Parathyroid adenoma (tissue), 2 donors: Measurements from ENCODE around the gene GPER1.
A peak's percentile ranks its signal among the peaks of the same experiment; 100 is the strongest.

Experiments
- H2AFZ ChIP-seq: fragments of 300-600 bp; sonication (generic); one replicate; pipeline ENCODE4 v1.7.0; 2017; ENCODE audit warnings: antibody characterized with exemption, mild to moderate bottlenecking
- H3K27ac ChIP-seq: fragments of 300-600 bp; sonication (generic); one replicate; pipeline ENCODE4 v1.7.0; 2017
- H3K27me3 ChIP-seq: fragments of 300-600 bp; sonication (generic); one replicate; pipeline ENCODE4 v1.7.0; 2017; ENCODE audit warnings: low read length; ENCODE audit not compliant: control insufficient read depth, insufficient read depth
- H3K36me3 ChIP-seq: fragments of 300-600 bp; sonication (generic); one replicate; pipeline ENCODE4 v1.7.0; 2017; ENCODE audit warnings: low read length; ENCODE audit not compliant: control insufficient read depth, insufficient read depth
- H3K4me1 ChIP-seq: fragments of 300-600 bp; sonication (generic); one replicate; pipeline ENCODE4 v1.7.0; 2017; ENCODE audit warnings: control low read depth
- H3K4me2 ChIP-seq: fragments of 300-600 bp; sonication (generic); one replicate; pipeline ENCODE4 v1.7.0; 2017; ENCODE audit warnings: low read length
- H3K4me3 ChIP-seq: fragments of 300-600 bp; sonication (generic); one replicate; pipeline ENCODE4 v1.7.0; 2017; ENCODE audit warnings: low read depth, low read length
- H3K79me2 ChIP-seq: fragments of 300-600 bp; sonication (generic); one replicate; pipeline ENCODE4 v1.7.0; 2017; ENCODE audit warnings: control low read depth
- H3K9ac ChIP-seq: fragments of 300-600 bp; sonication (generic); one replicate; pipeline ENCODE4 v1.7.0; 2017; ENCODE audit warnings: mild to moderate bottlenecking
- H3K9me3 ChIP-seq: fragments of 300-600 bp; sonication (generic); one replicate; pipeline ENCODE4 v1.7.0; 2017; ENCODE audit warnings: low read length; ENCODE audit not compliant: control insufficient read depth
- CTCF ChIP-seq: fragments of 300-600 bp; sonication (generic); IDR thresholded peaks from one replicate; pipeline ENCODE4 v1.7.0; 2017; ENCODE audit warnings: antibody characterized with exemption, mild to moderate bottlenecking
- donor health status: primary hyperparathyroidism.

The GPER1 gene

DNA sequence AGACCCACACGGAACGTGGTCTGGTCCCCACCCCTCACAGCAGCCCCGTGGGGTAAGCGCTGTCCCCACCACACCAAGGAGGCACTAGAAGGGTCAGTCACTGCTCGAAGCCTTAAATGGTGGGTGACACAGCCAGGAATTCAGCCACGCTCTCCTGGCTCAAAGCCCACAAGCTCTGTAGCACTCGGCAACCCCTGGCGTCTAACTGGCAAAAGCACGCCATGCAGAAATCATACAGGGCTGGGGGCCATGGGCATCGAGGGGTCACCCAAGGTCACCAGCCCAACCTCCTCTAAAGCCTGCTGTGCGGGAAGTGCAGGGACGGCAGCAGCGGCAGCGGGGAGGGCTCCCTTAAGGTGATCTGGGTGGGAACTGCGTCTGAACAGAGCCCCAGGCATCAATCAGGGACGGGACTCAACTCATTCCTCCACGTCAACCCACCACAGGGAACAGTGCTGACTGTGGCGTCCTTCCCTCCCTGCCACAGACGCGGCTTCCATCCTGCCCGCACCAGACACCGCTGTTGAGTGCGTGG lies 7.8 kb downstream of the GPER1 start:
- H3K9me3 ChIP-seq, result no peaks in the 10 kb centered on the region
- H3K27me3 ChIP-seq, result no peaks in the 10 kb centered on the region
- no peak for TF ChIP-seq CTCF
- peaks cover 7% of the 10 kb centered on the region for H3K4me1 ChIP-seq
- no peak overlapping the region for H3K4me3 ChIP-seq
- peaks cover 47% of the 10 kb centered on the region for H3K79me2 ChIP-seq
- no peak overlapping the region for H2AFZ ChIP-seq
- H3K36me3 ChIP-seq, result no peaks in the 10 kb centered on the region
- peak overlapping the region; percentile 46 for H3K4me2 ChIP-seq
- no peak overlapping the region for H3K9ac ChIP-seq
- no peak overlapping the region for H3K27ac ChIP-seq

DNA sequence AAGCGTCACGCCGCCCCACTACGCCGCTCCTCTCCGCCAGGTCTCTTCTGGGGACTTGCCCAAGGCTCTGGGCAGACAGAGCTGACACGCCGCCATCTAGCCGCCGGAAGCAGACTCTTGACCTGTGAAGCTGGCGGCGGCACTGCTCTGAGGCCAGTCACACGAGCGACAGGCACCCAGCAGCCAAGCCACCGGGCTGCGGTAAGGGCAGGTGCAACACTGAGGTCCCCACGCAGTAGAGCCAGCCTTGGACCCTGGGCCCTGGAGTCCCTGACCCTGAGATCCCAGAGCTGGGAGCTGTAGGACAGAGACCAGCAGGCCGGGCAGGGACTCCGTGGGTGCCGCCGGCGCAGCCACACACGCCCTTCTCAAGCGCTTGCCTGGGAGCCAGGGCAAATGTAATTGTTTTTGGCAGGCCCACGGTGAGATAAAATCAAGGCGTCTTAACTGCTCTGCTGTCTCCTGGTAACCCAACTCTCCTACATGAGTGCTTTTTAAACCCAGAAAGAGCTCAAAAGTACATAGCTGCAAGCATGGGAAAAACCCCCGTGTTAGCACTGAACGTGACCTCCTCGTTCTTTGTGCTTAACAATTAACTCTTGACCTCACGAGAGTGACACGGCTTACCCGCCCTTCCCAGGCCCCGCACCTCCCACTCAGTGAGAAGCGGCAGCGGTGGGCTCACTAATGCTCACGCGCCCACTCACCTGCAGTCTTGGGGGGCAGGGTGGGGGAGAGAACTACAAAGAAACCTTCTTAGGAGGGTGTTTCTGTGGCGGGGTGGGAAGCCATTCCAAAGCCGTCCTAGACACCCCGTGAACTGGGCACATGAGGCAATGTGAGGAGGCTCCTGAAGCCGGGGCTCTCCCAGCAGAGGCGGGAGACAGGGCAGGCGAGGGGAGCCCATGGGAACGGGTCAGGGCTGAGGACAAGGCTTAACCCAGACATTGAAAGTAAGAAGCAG lies 8.5 kb downstream of the GPER1 start:
- peak overlapping the region; percentile 46 for H3K4me2 ChIP-seq
- H2AFZ ChIP-seq, result no peak overlapping the region
- no peaks in the 10 kb centered on the region for H3K9me3 ChIP-seq
- no peaks in the 10 kb centered on the region for H3K27me3 ChIP-seq
- TF ChIP-seq CTCF, result no peak
- no peak overlapping the region for H3K27ac ChIP-seq
- no peaks in the 10 kb centered on the region for H3K36me3 ChIP-seq
- H3K4me1 ChIP-seq, result peaks cover 7% of the 10 kb centered on the region
- H3K9ac ChIP-seq, result no peak overlapping the region
- H3K79me2 ChIP-seq, result peaks cover 49% of the 10 kb centered on the region
- no peak overlapping the region for H3K4me3 ChIP-seq

DNA sequence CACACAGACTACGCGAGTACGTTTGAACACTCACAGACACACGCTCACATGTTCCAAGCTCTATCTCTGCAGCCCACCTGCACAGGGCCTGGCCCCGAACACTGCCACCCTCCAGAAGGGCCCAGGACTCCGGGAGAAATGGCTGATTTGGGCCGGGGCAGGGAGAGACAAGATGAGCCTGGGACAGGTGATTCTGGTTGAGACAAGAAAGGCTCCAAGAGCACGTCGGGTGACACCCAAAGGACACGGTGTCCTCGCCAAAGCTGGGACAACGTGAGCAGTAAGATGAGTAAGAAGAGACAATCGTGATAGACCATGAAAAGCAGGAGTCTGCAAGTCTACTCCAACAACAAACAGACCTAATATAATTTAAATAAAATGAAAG lies 9.2 kb downstream of the GPER1 start:
- no peak overlapping the region for H3K4me2 ChIP-seq
- H3K4me1 ChIP-seq, result peaks cover 7% of the 10 kb centered on the region
- H3K4me3 ChIP-seq, result no peak overlapping the region
- H3K27ac ChIP-seq, result no peak overlapping the region
- H3K9ac ChIP-seq, result no peak overlapping the region
- H3K79me2 ChIP-seq, result peaks cover 50% of the 10 kb centered on the region
- no peaks in the 10 kb centered on the region for H3K27me3 ChIP-seq
- H3K9me3 ChIP-seq, result no peaks in the 10 kb centered on the region
- no peak overlapping the region for H2AFZ ChIP-seq
- H3K36me3 ChIP-seq, result no peaks in the 10 kb centered on the region
- no peak for TF ChIP-seq CTCF

GRCh38 chr7:1098243-1099153 lies 10.6 kb downstream of the GPER1 start:
- Histone ChIP-seq H2AFZ (no peak overlapping the region), H3K4me3 (no peak overlapping the region), H3K9me3 (no peaks in the 10 kb centered on the region), H3K27ac (no peak overlapping the region), H3K9ac (no peak overlapping the region), H3K4me2 (no peak overlapping the region), H3K27me3 (no peaks in the 10 kb centered on the region), H3K79me2 (peaks cover 57% of the 10 kb centered on the region), H3K4me1 (peaks cover 7% of the 10 kb centered on the region), H3K36me3 (no peaks in the 10 kb centered on the region)
- no peak for TF ChIP-seq CTCF
